Measurements from ENCODE around the gene ABCA5. TPM values are rescaled to one million over a fixed set of nuclear protein-coding genes. Genes with fewer than 3 reads are reported as not detected.

The ABCA5 gene
- total and polyA plus RNA-seq, 2 of the 13 experiments (the other 11 are each of a cell fraction or from before 2014, with no cell fraction given): 9.7 to 10.1 TPM

GRCh38 chr17:69268543-69269014, 58.4 kb downstream of the ABCA5 start (continued):
- peak; percentile 73 for TF ChIP-seq TBL1XR1 (IDR thresholded peaks at IDR 0.05; ENCODE audit: borderline replicate concordance, low read length, partially characterized antibody)
- peak; percentile 80; the same call in 1 of the 2 replicates for TF ChIP-seq ZSCAN9 (CRISPR knock-in tag; IDR thresholded peaks at IDR 0.05; ENCODE audit: borderline replicate concordance)
- peak; percentile 85 for TF ChIP-seq SKI (IDR thresholded peaks at IDR 0.05; ENCODE audit: partially characterized antibody)
- TF ChIP-seq ZNF30 (CRISPR knock-in tag; IDR thresholded peaks at IDR 0.05): no peak
- no peak for TF ChIP-seq ZBTB38 (CRISPR knock-in tag; IDR thresholded peaks at IDR 0.05)
- no peak for TF ChIP-seq MYC (CRISPR knock-in tag; IDR thresholded peaks at IDR 0.05; ENCODE audit: borderline replicate concordance)
- TF ChIP-seq NONO (IDR thresholded peaks at IDR 0.05): no peak
- 0 out of 2 replicates have a peak, but pooled peaks have one; percentile 45 for TF ChIP-seq NONO (CRISPR knock-in tag; conservative IDR thresholded peaks at IDR 0.05)
- 0 out of 2 replicates have a peak, but pooled peaks have one; percentile 25 for TF ChIP-seq KMT2A (CRISPR knock-in tag; IDR thresholded peaks at IDR 0.05)
- no peak for TF ChIP-seq ZNF570 (CRISPR knock-in tag; IDR thresholded peaks at IDR 0.05; ENCODE audit: borderline replicate concordance)
- no peak for TF ChIP-seq ZBTB3 (CRISPR knock-in tag; IDR thresholded peaks at IDR 0.05; ENCODE audit: borderline replicate concordance, low read depth)
- peak; percentile 87 for TF ChIP-seq TFE3 (CRISPR knock-in tag; IDR thresholded peaks at IDR 0.05)
- no peak for TF ChIP-seq HCFC1 (IDR thresholded peaks at IDR 0.05; ENCODE audit: low read depth, low read length)
- no peak for TF ChIP-seq STAT5B (CRISPR knock-in tag; IDR thresholded peaks at IDR 0.05)
- no peak for TF ChIP-seq ATM (IDR thresholded peaks at IDR 0.05; ENCODE audit: borderline replicate concordance)
- TF ChIP-seq BCL6 (CRISPR knock-in tag; IDR thresholded peaks at IDR 0.05): peak; percentile 73; the same call in 1 of the 2 replicates
- peak; percentile 67 for TF ChIP-seq POGK (CRISPR knock-in tag; conservative IDR thresholded peaks at IDR 0.05)
- no peak for TF ChIP-seq ZNF605 (CRISPR knock-in tag; IDR thresholded peaks at IDR 0.05)
- TF ChIP-seq RFX1 (IDR thresholded peaks at IDR 0.05): no peak
- peak; percentile 81 for TF ChIP-seq AHDC1 (CRISPR knock-in tag; IDR thresholded peaks at IDR 0.05; ENCODE audit: borderline replicate concordance)
